GM12878 (cell line): ENCODE results near the gene TRIM42.

Experiments
- CBX3 ChIP-seq: fragments of 200-600 bp; sonication (generic); IDR thresholded peaks from 2 replicates; pipeline ENCODE4 v1.6.1; 2016; ENCODE audit warnings: low read depth, borderline replicate concordance
- EZH2 ChIP-seq: IDR thresholded peaks from 2 replicates; pipeline ENCODE4 v1.6.1; 2012; ENCODE audit warnings: low read depth, mild to moderate bottlenecking, control low read depth, inconsistent platforms, low read length, borderline replicate concordance; ENCODE audit not compliant: control insufficient read depth
- IKZF1 ChIP-seq: fragments of 450-650 bp; conservative IDR thresholded peaks from 2 replicates; pipeline ENCODE4 v1.6.1; 2017; ENCODE audit warnings: antibody characterized with exemption, mild to moderate bottlenecking
- PAX8 ChIP-seq: fragments of 450-650 bp; IDR thresholded peaks from 2 replicates; pipeline ENCODE4 v1.6.1; 2017; ENCODE audit warnings: mild to moderate bottlenecking, moderate library complexity
- TAF1 ChIP-seq: IDR thresholded peaks from 2 replicates; pipeline ENCODE4 v1.6.1; 2011; ENCODE audit warnings: mild to moderate bottlenecking, low read depth, low read length, borderline replicate concordance
- TF ChIP-seq, protein P1 (sequence below), 3 experiments: IDR thresholded peaks in 2 of 3; conservative IDR thresholded peaks in 1 of 3; 2 replicates each; pipeline ENCODE4 v1.5.1; 2011; ENCODE audit warnings: low read depth in 3 of 3, low read length in 3 of 3, mild to moderate bottlenecking in 3 of 3, control low read depth in 2 of 3, moderate library complexity in 2 of 3, inconsistent platforms in 1 of 3, mixed read lengths in 1 of 3; ENCODE audit not compliant: control insufficient read depth in 2 of 3, insufficient read depth in 1 of 3; ENCODE audit errors: extremely low read depth in 1 of 3

DNA sequence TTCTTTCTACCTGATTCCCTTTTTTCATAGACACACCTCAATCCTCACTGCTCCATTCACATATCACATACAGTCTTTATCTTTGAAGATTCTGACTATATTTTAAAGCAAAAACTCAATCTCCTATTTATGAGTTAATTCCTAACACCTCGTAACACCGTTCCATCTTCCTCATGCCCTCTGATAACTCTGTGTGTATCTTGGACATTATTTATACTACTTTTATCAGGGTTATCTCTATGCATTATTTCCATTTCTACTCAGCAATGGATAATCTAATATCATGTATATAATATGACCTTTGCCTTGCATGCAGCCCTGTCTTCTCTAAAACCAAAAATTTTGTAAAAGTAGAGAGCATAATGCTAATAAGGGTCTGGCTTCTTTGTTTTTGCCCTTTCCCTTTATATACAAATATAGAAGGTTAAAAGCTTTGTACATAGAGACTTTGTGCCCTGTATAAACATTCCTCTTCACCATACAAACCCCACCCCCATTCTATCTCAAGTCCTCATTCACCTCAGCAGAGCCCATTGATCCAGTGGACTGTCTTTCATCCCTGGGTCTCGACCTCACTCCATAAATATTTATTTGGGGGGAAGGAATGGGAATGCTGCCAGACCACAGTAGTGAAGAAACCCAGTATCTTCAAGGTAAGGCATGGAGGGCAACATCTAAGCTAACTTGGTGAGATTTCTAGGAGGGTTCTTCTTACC is 21.8 kb downstream of the TRIM42 start:
- TF ChIP-seq EZH2, result no peak
- TF ChIP-seq IKZF1, result no peak
- no peak for TF ChIP-seq TAF1
- TF ChIP-seq, protein P1, sequence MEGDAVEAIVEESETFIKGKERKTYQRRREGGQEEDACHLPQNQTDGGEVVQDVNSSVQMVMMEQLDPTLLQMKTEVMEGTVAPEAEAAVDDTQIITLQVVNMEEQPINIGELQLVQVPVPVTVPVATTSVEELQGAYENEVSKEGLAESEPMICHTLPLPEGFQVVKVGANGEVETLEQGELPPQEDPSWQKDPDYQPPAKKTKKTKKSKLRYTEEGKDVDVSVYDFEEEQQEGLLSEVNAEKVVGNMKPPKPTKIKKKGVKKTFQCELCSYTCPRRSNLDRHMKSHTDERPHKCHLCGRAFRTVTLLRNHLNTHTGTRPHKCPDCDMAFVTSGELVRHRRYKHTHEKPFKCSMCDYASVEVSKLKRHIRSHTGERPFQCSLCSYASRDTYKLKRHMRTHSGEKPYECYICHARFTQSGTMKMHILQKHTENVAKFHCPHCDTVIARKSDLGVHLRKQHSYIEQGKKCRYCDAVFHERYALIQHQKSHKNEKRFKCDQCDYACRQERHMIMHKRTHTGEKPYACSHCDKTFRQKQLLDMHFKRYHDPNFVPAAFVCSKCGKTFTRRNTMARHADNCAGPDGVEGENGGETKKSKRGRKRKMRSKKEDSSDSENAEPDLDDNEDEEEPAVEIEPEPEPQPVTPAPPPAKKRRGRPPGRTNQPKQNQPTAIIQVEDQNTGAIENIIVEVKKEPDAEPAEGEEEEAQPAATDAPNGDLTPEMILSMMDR (IDR thresholded peaks at IDR 0.05 in 2 of 3, conservative IDR thresholded peaks at IDR 0.05 in 1 of 3; ENCODE audit: control insufficient read depth in 2 of 3, extremely low read depth in 1 of 3, insufficient read depth in 1 of 3, low read depth in 3 of 3, low read length in 3 of 3), result no peak
- no peak for TF ChIP-seq CBX3
- no peak for TF ChIP-seq PAX8
